ENCODE measurements around the gene ITGA2B. TPM values are rescaled to one million over a fixed set of nuclear protein-coding genes. Genes with fewer than 3 reads are reported as not detected.
"Not testable (repeated sequence)": the region's sequence is repeated elsewhere in the genome, so short reads cannot be mapped to it uniquely, and the experiment has no call there.

Gene ITGA2B
- total RNA-seq, 1 donor from 2014 or later: 0.04 TPM

DNA sequence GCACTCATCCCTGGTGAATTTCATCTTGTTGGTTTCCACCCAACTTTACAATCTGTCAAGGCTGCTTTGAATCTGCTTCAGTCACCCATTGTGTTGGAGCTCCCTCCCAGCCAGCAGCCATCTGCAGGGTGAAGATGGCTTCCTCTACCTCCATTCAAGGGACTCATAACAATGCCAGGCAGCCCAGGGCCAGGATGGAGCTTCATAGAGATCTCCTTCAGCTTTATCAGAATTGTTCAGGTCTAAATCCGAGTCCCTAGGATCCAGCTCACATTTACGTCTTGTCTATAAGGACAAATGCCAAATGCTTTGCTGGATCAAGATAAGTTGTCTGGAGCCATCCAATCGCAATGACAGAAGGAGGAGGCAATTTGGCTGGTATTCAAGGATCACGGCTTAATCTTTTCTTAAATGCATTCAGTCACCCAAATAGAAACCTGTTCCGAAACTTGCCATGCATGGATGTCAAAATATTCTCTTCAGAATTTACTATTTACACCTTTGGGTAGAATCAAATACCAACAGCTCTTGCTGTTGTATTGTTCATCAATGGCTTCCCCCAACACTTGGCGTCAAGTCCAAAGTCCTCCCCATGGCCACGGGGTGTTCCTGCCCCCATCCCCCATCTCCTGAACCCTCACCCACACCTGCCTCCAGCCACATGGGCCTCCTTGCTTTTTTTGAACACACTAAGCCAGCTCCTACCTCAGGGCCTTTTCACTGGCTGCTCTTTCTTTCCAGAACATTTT, 22.0 kb downstream of the ITGA2B start:
- H3K36me3 ChIP-seq (ENCODE audit: control insufficient read depth, insufficient read depth, low read length): no peaks in the 10 kb centered on the region
- H3K4me3 ChIP-seq (ENCODE audit: low read depth, low read length): no peak overlapping the region
- DNase-seq (ENCODE audit: low read depth): no peak
- TF ChIP-seq, protein P1, sequence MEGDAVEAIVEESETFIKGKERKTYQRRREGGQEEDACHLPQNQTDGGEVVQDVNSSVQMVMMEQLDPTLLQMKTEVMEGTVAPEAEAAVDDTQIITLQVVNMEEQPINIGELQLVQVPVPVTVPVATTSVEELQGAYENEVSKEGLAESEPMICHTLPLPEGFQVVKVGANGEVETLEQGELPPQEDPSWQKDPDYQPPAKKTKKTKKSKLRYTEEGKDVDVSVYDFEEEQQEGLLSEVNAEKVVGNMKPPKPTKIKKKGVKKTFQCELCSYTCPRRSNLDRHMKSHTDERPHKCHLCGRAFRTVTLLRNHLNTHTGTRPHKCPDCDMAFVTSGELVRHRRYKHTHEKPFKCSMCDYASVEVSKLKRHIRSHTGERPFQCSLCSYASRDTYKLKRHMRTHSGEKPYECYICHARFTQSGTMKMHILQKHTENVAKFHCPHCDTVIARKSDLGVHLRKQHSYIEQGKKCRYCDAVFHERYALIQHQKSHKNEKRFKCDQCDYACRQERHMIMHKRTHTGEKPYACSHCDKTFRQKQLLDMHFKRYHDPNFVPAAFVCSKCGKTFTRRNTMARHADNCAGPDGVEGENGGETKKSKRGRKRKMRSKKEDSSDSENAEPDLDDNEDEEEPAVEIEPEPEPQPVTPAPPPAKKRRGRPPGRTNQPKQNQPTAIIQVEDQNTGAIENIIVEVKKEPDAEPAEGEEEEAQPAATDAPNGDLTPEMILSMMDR (IDR thresholded peaks at IDR 0.05; ENCODE audit: insufficient read depth, low read length, poor library complexity, severe bottlenecking): no peak
- peaks cover 8% of the 10 kb centered on the region for H3K27me3 ChIP-seq (ENCODE audit: control insufficient read depth, insufficient read depth, low read length)

DNA sequence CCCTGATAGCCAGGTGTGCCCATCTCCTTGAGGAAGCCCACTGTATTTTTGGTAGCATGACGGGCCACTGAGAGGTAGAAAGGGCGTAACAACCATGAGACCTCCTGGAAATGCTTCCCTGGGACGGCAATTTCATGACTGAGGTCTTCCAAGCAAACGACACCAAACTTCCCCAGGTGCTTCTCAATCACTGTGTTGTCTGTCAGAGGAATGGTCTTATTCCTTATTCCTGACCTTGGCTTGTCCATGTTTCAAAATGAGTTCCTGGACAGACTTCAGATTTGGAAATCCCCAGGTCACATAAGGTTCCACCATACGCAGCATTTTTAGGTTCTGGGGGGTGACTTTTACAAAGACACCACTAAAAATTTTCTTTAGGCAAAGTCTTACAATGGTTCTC, 24.4 kb downstream of the ITGA2B start:
- H3K27me3 ChIP-seq (ENCODE audit: control insufficient read depth, insufficient read depth, low read length); H3K36me3 ChIP-seq (ENCODE audit: control insufficient read depth, insufficient read depth, low read length); H3K4me3 ChIP-seq (ENCODE audit: low read depth, low read length); DNase-seq (ENCODE audit: low read depth): not testable (repeated sequence)

DNA sequence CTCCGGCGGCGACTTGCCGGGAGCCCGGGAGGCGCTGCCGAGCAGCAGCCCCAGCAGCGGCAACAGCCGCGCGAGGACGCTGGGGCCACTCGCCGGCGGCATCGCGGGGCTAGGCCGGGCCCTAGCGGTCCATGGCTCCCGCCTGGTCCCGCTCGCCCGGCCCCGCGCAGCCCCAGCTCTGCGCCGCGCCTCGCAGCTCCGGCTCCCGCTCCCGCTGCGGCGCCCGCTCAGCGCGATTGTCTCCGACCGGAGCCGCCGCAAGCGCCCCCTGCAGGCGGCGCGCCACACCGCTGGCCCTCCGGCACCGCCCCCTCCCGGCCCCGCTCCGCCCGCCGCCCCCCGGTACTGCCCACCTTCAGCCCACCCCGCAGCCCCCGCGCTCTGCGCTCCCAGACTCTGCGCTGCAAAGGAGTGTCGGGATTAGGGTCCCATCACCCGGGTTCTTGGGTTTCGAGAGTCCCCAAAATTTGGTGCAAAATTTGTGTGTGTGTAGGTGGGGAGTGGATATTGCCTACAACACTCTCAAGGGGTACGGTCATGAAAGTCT, 25.8 kb downstream of the ITGA2B start, which contains the start of gene FAM171A2:
Gene FAM171A2, minus strand, starts transcription at position 241 of the 547 bp plus-strand sequence. Its CDS starts 139 bp downstream, at position 102.
- no peak for DNase-seq (ENCODE audit: low read depth)
- Histone ChIP-seq H3K4me3 (ENCODE audit: low read depth, low read length) (peak within 1 kb of the TSS; percentile 76), H3K27me3 (ENCODE audit: control insufficient read depth, insufficient read depth, low read length) (peaks cover 8% of the 10 kb centered on the region), H3K36me3 (ENCODE audit: control insufficient read depth, insufficient read depth, low read length) (no peaks in the 10 kb centered on the region)
- TF ChIP-seq, protein P1 (IDR thresholded peaks at IDR 0.05; ENCODE audit: insufficient read depth, low read length, poor library complexity, severe bottlenecking): peak; percentile 6

DNA sequence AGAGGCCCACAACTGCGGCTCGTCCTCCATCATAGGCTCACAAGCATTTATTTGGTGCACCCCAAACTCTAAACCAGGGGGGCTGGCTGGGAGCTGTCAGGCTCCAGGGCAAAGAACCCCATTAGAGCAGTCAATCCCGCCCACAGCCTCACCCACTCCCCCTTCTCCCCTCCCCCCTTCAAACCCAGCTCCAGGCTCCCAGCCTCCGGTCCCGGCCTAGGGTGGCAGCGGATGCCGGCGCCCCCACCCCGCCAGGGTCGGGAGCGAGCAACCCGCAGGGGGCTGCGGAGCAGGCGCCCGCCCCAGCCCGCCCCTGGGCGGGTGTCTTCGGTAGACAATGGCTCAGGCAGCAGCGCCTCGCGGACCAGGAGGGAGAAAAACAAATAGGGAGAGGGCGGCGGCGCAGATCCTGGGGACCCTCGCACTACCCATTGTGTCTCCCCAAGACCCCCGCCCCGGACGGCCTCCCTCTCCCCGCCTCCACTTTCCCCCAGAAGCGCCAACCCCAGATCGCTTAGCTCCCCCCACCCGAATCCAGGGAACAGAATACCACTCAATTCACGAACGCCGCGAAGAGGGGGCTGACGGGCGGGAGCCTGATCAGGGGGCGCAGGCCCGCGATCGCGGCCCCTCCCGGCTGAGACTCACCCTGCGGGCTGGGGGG, 26.4 kb downstream of the ITGA2B start:
- peak overlapping the region; percentile 76 for H3K4me3 ChIP-seq (ENCODE audit: low read depth, low read length)
- H3K36me3 ChIP-seq (ENCODE audit: control insufficient read depth, insufficient read depth, low read length): no peaks in the 10 kb centered on the region
- peaks cover 8% of the 10 kb centered on the region for H3K27me3 ChIP-seq (ENCODE audit: control insufficient read depth, insufficient read depth, low read length)
- DNase-seq (ENCODE audit: low read depth): no peak
- TF ChIP-seq, protein P1 (IDR thresholded peaks at IDR 0.05; ENCODE audit: insufficient read depth, low read length, poor library complexity, severe bottlenecking): no peak

DNA sequence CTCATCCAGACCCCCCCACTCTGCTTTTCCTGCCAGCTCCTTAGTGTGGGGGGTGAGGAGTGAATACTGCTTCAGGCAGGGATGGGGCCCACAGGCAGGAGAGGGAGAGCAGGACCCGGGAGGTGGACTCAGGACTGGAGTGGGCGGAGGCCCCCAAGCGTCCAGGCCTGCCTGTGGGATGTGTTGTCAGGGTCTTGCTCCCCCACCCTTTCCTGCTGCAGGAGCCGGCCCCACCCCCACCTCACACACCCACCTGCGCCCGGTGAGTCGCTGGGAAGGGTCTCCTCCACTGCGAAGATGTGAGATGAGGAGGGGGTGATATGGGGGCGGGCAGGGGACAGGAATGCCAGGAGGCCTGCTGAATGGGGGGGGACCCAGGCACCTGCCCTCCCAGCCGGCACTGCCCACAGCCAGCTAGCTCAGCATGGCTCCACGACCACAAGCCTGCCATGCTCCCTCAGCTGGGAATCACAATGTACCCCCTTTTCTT, 26.9 kb downstream of the ITGA2B start:
- peak overlapping the region; percentile 76 for H3K4me3 ChIP-seq (ENCODE audit: low read depth, low read length)
- no peak for DNase-seq (ENCODE audit: low read depth)
- TF ChIP-seq, protein P1 (IDR thresholded peaks at IDR 0.05; ENCODE audit: insufficient read depth, low read length, poor library complexity, severe bottlenecking): no peak
- H3K36me3 ChIP-seq (ENCODE audit: control insufficient read depth, insufficient read depth, low read length): no peaks in the 10 kb centered on the region
- H3K27me3 ChIP-seq (ENCODE audit: control insufficient read depth, insufficient read depth, low read length): peaks cover 8% of the 10 kb centered on the region
